H9 (cell line): Measurements from ENCODE around the gene ENPP5. TPM values are rescaled to one million over a fixed set of nuclear protein-coding genes. Genes with fewer than 3 reads are reported as not detected.

Source experiments
- DNase-seq: peaks from one replicate; pipeline ENCODE4 v3.0.0-alpha.2; 2017
- H2AFZ ChIP-seq: one replicate; pipeline ENCODE4 v1.6.1; 2013; ENCODE audit warnings: mild to moderate bottlenecking, low read length, control low read depth, moderate library complexity
- H2AK5ac ChIP-seq: 2 replicates; pipeline ENCODE4 v1.6.1; 2013; ENCODE audit warnings: low read length, control low read depth, mixed read lengths; ENCODE audit not compliant: insufficient read length
- H2BK120ac ChIP-seq: one replicate; pipeline ENCODE4 v1.6.1; 2013; ENCODE audit warnings: low read depth, mild to moderate bottlenecking, low read length, control low read depth, inconsistent platforms; ENCODE audit not compliant: poor library complexity, severe bottlenecking
- H2BK12ac ChIP-seq: 2 replicates; pipeline ENCODE4 v1.6.1; 2013; ENCODE audit warnings: low read length, control low read depth, mixed read lengths, low read depth; ENCODE audit not compliant: insufficient read length
- H2BK15ac ChIP-seq: 2 replicates; pipeline ENCODE4 v1.6.1; 2013; ENCODE audit warnings: low read depth, low read length, control low read depth
- H2BK20ac ChIP-seq: one replicate; pipeline ENCODE4 v1.6.1; 2013; ENCODE audit warnings: low read depth, mild to moderate bottlenecking, low read length, control low read depth, inconsistent platforms; ENCODE audit not compliant: poor library complexity, severe bottlenecking
- H2BK5ac ChIP-seq: 2 replicates; pipeline ENCODE4 v1.6.1; 2013; ENCODE audit warnings: low read length, control low read depth, mixed read lengths; ENCODE audit not compliant: insufficient read length
- H3K14ac ChIP-seq: 2 replicates; pipeline ENCODE4 v1.6.1; 2013; ENCODE audit warnings: low read length, control low read depth; ENCODE audit not compliant: insufficient read depth
- H3K18ac ChIP-seq: 2 replicates; pipeline ENCODE4 v1.6.1; 2013; ENCODE audit warnings: low read depth, mild to moderate bottlenecking, mixed read lengths, low read length, control low read depth; ENCODE audit not compliant: insufficient read length
- H3K23ac ChIP-seq: 2 replicates; pipeline ENCODE4 v1.6.1; 2013; ENCODE audit warnings: low read length, control low read depth, mixed read lengths, low read depth; ENCODE audit not compliant: insufficient read length
- H3K23me2 ChIP-seq: 2 replicates; pipeline ENCODE4 v1.6.1; 2013; ENCODE audit warnings: low read depth, mild to moderate bottlenecking, mixed read lengths, low read length, control low read depth; ENCODE audit not compliant: insufficient read length, poor library complexity, severe bottlenecking
- H3K27ac ChIP-seq: 2 replicates; pipeline ENCODE4 v1.5.1; 2013; ENCODE audit warnings: low read length, control low read depth, mixed read lengths, low read depth; ENCODE audit not compliant: insufficient read length
- H3K27me3 ChIP-seq: 2 replicates; pipeline ENCODE4 v1.6.1; 2013; ENCODE audit warnings: low read length, control low read depth, inconsistent platforms; ENCODE audit not compliant: insufficient read depth
- H3K4ac ChIP-seq: 2 replicates; pipeline ENCODE4 v1.6.1; 2013; ENCODE audit warnings: low read depth, mild to moderate bottlenecking, control low read depth, inconsistent platforms, low read length, moderate library complexity
- H3K4me1 ChIP-seq: 2 replicates; pipeline ENCODE4 v1.6.1; 2013; ENCODE audit warnings: low read length, control low read depth, inconsistent platforms; ENCODE audit not compliant: insufficient read depth
- H3K4me2 ChIP-seq: 2 replicates; pipeline ENCODE4 v1.6.1; 2013; ENCODE audit warnings: low read length, control low read depth, mixed read lengths; ENCODE audit not compliant: insufficient read length, insufficient read depth
- H3K56ac ChIP-seq: 2 replicates; pipeline ENCODE4 v1.6.1; 2013; ENCODE audit warnings: low read depth, mild to moderate bottlenecking, mixed read lengths, low read length, control low read depth; ENCODE audit not compliant: insufficient read length
- H3K79me1 ChIP-seq: 2 replicates; pipeline ENCODE4 v1.6.1; 2013; ENCODE audit warnings: low read depth, mild to moderate bottlenecking, moderate library complexity, low read length, control low read depth, inconsistent platforms; ENCODE audit not compliant: insufficient read depth, poor library complexity, severe bottlenecking
- H3K79me2 ChIP-seq: 2 replicates; pipeline ENCODE4 v1.6.1; 2013; ENCODE audit warnings: low read length, control low read depth, inconsistent platforms; ENCODE audit not compliant: insufficient read depth
- H3K9ac ChIP-seq: 2 replicates; pipeline ENCODE4 v1.6.1; 2013; ENCODE audit warnings: low read length, control low read depth, mixed read lengths; ENCODE audit not compliant: insufficient read length; ENCODE audit errors: extremely low read depth
- H3K9me3 ChIP-seq: one replicate; pipeline ENCODE4 v1.6.1; 2013; ENCODE audit warnings: low read depth, low read length, inconsistent platforms; ENCODE audit not compliant: control insufficient read depth
- H3T11ph ChIP-seq: one replicate; pipeline ENCODE4 v1.6.1; 2013; ENCODE audit warnings: mild to moderate bottlenecking, low read length, control low read depth, inconsistent platforms
- H4K20me1 ChIP-seq: one replicate; pipeline ENCODE4 v1.6.1; 2013; ENCODE audit not compliant: control insufficient read depth, insufficient read length, insufficient read depth
- H4K5ac ChIP-seq: 2 replicates; pipeline ENCODE4 v1.6.1; 2013; ENCODE audit warnings: low read depth, mild to moderate bottlenecking, mixed read lengths, low read length, control low read depth; ENCODE audit not compliant: insufficient read length
- H4K8ac ChIP-seq: replicated peaks from 2 replicates; pipeline ENCODE4 v1.6.1; 2013; ENCODE audit warnings: low read length, control low read depth, mixed read lengths, low read depth; ENCODE audit not compliant: insufficient read length
- H4K91ac ChIP-seq: 2 replicates; pipeline ENCODE4 v1.6.1; 2013; ENCODE audit warnings: low read depth, mild to moderate bottlenecking, moderate library complexity, mixed read lengths, low read length, control low read depth; ENCODE audit not compliant: insufficient read length
- H3K27ac Mint-ChIP-seq, 3 experiments: 2 replicates in 2 of 3; 3 replicates in 1 of 3; pipeline ENCODE4 v1.8.0; 2020 to 2021; ENCODE audit warnings: mixed read lengths in 3 of 3, mild to moderate bottlenecking in 1 of 3, moderate library complexity in 1 of 3
- H3K27me3 Mint-ChIP-seq: 2 replicates; pipeline ENCODE4 v1.8.0; 2021; ENCODE audit warnings: low read depth, mild to moderate bottlenecking, moderate library complexity, mixed read lengths
- H3K36me3 Mint-ChIP-seq, 3 experiments: 2 replicates in 2 of 3; 3 replicates in 1 of 3; pipeline ENCODE4 v1.8.0; 2020 to 2021; ENCODE audit warnings: low read depth in 3 of 3, mixed read lengths in 3 of 3; ENCODE audit not compliant: insufficient read depth in 1 of 3
- H3K4me1 Mint-ChIP-seq, 2 experiments: 2 replicates each; pipeline ENCODE4 v1.8.0; 2020; ENCODE audit warnings: mixed read lengths in 2 of 2
- H3K4me3 Mint-ChIP-seq, 2 experiments: 2 replicates in 1 of 2; 3 replicates in 1 of 2; pipeline ENCODE4 v1.8.0; 2020 to 2021; ENCODE audit warnings: mild to moderate bottlenecking in 2 of 2, mixed read lengths in 2 of 2, moderate library complexity in 1 of 2
- H3K9me3 Mint-ChIP-seq, 2 experiments: 2 replicates in 1 of 2; 3 replicates in 1 of 2; pipeline ENCODE4 v1.8.0; 2020; ENCODE audit warnings: mild to moderate bottlenecking in 2 of 2, mixed read lengths in 2 of 2, moderate library complexity in 1 of 2
- CTCF ChIP-seq: fragments of 200-600 bp; sonication (generic); conservative IDR thresholded peaks from 3 replicates; pipeline ENCODE4 v1.8.0; 2021; ENCODE audit warnings: antibody characterized with exemption, mild to moderate bottlenecking
- WGBS: extraction: QIAGEN DNeasy Blood & Tissue Kit; methylation state at CpG from one replicate; pipeline ENCODE4 v1.1.7; 2013; ENCODE audit warnings: missing lambda C conversion rate, low lambda C conversion rate, mixed read lengths; ENCODE audit not compliant: insufficient read length; ENCODE audit errors: extremely low coverage; 5-methylcytosine and 5-hydroxymethylcytosine counted together
- total RNA-seq: library from RNA; stranded (reverse); gene quantifications from 2 replicates; pipeline ENCODE4 v1.2.1, GENCODE V29; 2021

The ENPP5 gene
- total RNA-seq, 1 experiment from 2014 or later = 4.6 TPM

- no peak overlapping the region for H2BK20ac ChIP-seq
- no peaks in the 10 kb centered on the region for H4K20me1 ChIP-seq
- no peak overlapping the region for H2BK12ac ChIP-seq
- no peaks in the 10 kb centered on the region for H3K9me3 ChIP-seq
- no peak overlapping the region for H3K9ac ChIP-seq
- WGBS = no CpG with 5 or more reads among the region's 2 CpGs
- no peaks in the 10 kb centered on the region for H3K4me1 ChIP-seq
- no peak overlapping the region for H4K91ac ChIP-seq
- no peaks in the 10 kb centered on the region for H3K79me2 ChIP-seq
- H2AFZ ChIP-seq = no peak overlapping the region
- H3T11ph ChIP-seq = no peak overlapping the region
- H3K4me3 Mint-ChIP-seq = no peak overlapping the region
- H3K4me2 ChIP-seq = no peak overlapping the region
- H3K27ac ChIP-seq = no peak overlapping the region
- no peaks in the 10 kb centered on the region for H3K27me3 ChIP-seq
- no peak overlapping the region for H2BK15ac ChIP-seq
- H3K18ac ChIP-seq = no peak overlapping the region
- H3K4me1 Mint-ChIP-seq = peaks cover 7 to 9% of the 10 kb centered on the region in 2 experiments
- H2BK120ac ChIP-seq = no peak overlapping the region
- H3K36me3 Mint-ChIP-seq = no peaks in the 10 kb centered on the region
- TF ChIP-seq CTCF = no peak
- no peak overlapping the region for H4K5ac ChIP-seq
- H3K9me3 Mint-ChIP-seq = no peaks in the 10 kb centered on the region
- H3K23me2 ChIP-seq = no peaks in the 10 kb centered on the region
- DNase-seq = no peak
- no peaks in the 10 kb centered on the region for H3K79me1 ChIP-seq
- no peak overlapping the region for H3K23ac ChIP-seq
- no peaks in the 10 kb centered on the region for H3K27me3 Mint-ChIP-seq
- no peak overlapping the region for H3K4ac ChIP-seq
- H3K56ac ChIP-seq = no peak overlapping the region
- no peak overlapping the region for H2AK5ac ChIP-seq
- H4K8ac ChIP-seq = no peak overlapping the region
- H3K14ac ChIP-seq = no peak overlapping the region
- H2BK5ac ChIP-seq = no peak overlapping the region
- H3K27ac Mint-ChIP-seq = no peak overlapping the region
These were observed 33.9 kb downstream of the ENPP5 start for GRCh38 chr6:46136831-46137230.
